Activated CD8-positive, alpha-beta memory T cell treated with anti-CD3 and anti-CD28 coated beads, Interleukin-2, amount 10 ng/mL, durations not matched to agents 7 days and 5 days (primary cell): ENCODE data around the gene NBDY. TPM values are rescaled to one million over a fixed set of nuclear protein-coding genes. Genes with fewer than 3 reads are reported as not detected.
A peak's percentile ranks its signal among the peaks of the same experiment; 100 is the strongest.
"Not testable (repeated sequence)": the region's sequence is repeated elsewhere in the genome, so short reads cannot be mapped to it uniquely, and the experiment has no call there.

Experiments used
- ATAC-seq: fragments of 150-1000 bp; cut with Tn5 transposase; one replicate; pipeline ENCODE4 v1.10.0; 2021; ENCODE audit warnings: moderate library complexity
- CTCF ChIA-PET: fragments of 350-600 bp; sonication (Branson Sonifier 250); formaldehyde crosslinking; loops from one replicate; lab custom pipeline; 2021; ENCODE audit warnings: antibody characterized with exemption; lab: Charles Lee
- DNase-seq: peaks from one replicate; pipeline ENCODE4 v3.0.0-alpha.2; 2020
- H3K27ac Mint-ChIP-seq: one replicate; pipeline ENCODE4 v1.8.0; 2021; ENCODE audit warnings: mild to moderate bottlenecking, mixed read lengths
- H3K27me3 Mint-ChIP-seq: one replicate; pipeline ENCODE4 v1.8.0; 2021; ENCODE audit warnings: mixed read lengths
- H3K36me3 Mint-ChIP-seq: one replicate; pipeline ENCODE4 v1.8.0; 2021; ENCODE audit warnings: mild to moderate bottlenecking, mixed read lengths
- H3K4me1 Mint-ChIP-seq: one replicate; pipeline ENCODE4 v1.8.0; 2021; ENCODE audit warnings: mixed read lengths
- H3K4me3 Mint-ChIP-seq: one replicate; pipeline ENCODE4 v1.8.0; 2021; ENCODE audit warnings: mild to moderate bottlenecking, moderate library complexity, mixed read lengths
- H3K9me3 Mint-ChIP-seq: one replicate; pipeline ENCODE4 v1.8.0; 2022; ENCODE audit warnings: low read depth, mixed read lengths
- total RNA-seq, 2 experiments: library from RNA; stranded (reverse); gene quantifications; one replicate each; pipeline ENCODE4 v1.2.3, GENCODE V29; 2021

NBDY gene
- total RNA-seq, 2 experiments from 2014 or later = 30.4 to 40.1 TPM

- no peak for ATAC-seq
- Mint-ChIP-seq H3K36me3 (peaks cover 2% of the 10 kb centered on the region), H3K4me1 (peaks cover 42% of the 10 kb centered on the region), H3K9me3 (no peaks in the 10 kb centered on the region), H3K27me3 (no peaks in the 10 kb centered on the region), H3K27ac (peak overlapping the region; percentile 94), H3K4me3 (no peak overlapping the region)
- no peak for DNase-seq
- CTCF ChIA-PET = no interaction called here
These were observed 37.7 kb downstream of the NBDY start for GRCh38 chrX:56766554-56767347.

- H3K4me3 Mint-ChIP-seq, CTCF ChIA-PET, H3K27me3 Mint-ChIP-seq, ATAC-seq, H3K9me3 Mint-ChIP-seq, DNase-seq, H3K27ac Mint-ChIP-seq, H3K36me3 Mint-ChIP-seq: not testable (repeated sequence)
- peaks cover 34% of the 10 kb centered on the region for H3K4me1 Mint-ChIP-seq
These were observed 38.5 kb downstream of the NBDY start for GRCh38 chrX:56767348-56768119.

GRCh38 chrX:56768120-56768660 lies 39.1 kb downstream of the NBDY start:
- H3K27ac Mint-ChIP-seq, H3K27me3 Mint-ChIP-seq, ATAC-seq, DNase-seq, H3K4me3 Mint-ChIP-seq, CTCF ChIA-PET, H3K9me3 Mint-ChIP-seq, H3K36me3 Mint-ChIP-seq: not testable (repeated sequence)
- H3K4me1 Mint-ChIP-seq = peaks cover 28% of the 10 kb centered on the region

- H3K27ac Mint-ChIP-seq, ATAC-seq, H3K9me3 Mint-ChIP-seq, H3K4me1 Mint-ChIP-seq, DNase-seq, CTCF ChIA-PET, H3K4me3 Mint-ChIP-seq, H3K36me3 Mint-ChIP-seq, H3K27me3 Mint-ChIP-seq: not testable (repeated sequence)
These were observed 43.9 kb downstream of the NBDY start for GRCh38 chrX:56772675-56773521.

GRCh38 chrX:56773522-56774060 lies 44.5 kb downstream of the NBDY start:
- H3K27ac Mint-ChIP-seq, H3K4me3 Mint-ChIP-seq, ATAC-seq, CTCF ChIA-PET, H3K9me3 Mint-ChIP-seq, H3K4me1 Mint-ChIP-seq, DNase-seq, H3K27me3 Mint-ChIP-seq, H3K36me3 Mint-ChIP-seq: not testable (repeated sequence)

GRCh38 chrX:56778099-56778923 lies 49.3 kb downstream of the NBDY start:
- CTCF ChIA-PET, H3K9me3 Mint-ChIP-seq, H3K27ac Mint-ChIP-seq, H3K36me3 Mint-ChIP-seq, H3K27me3 Mint-ChIP-seq, ATAC-seq, DNase-seq, H3K4me3 Mint-ChIP-seq, H3K4me1 Mint-ChIP-seq: not testable (repeated sequence)

GRCh38 chrX:56778924-56779468 lies 50.0 kb downstream of the NBDY start:
- ATAC-seq, H3K4me3 Mint-ChIP-seq, H3K36me3 Mint-ChIP-seq, CTCF ChIA-PET, H3K9me3 Mint-ChIP-seq, H3K4me1 Mint-ChIP-seq, H3K27me3 Mint-ChIP-seq, H3K27ac Mint-ChIP-seq, DNase-seq: not testable (repeated sequence)

GRCh38 chrX:56780681-56781649 lies 51.9 kb downstream of the NBDY start:
- CTCF ChIA-PET, DNase-seq, ATAC-seq, H3K27ac Mint-ChIP-seq, H3K9me3 Mint-ChIP-seq, H3K4me3 Mint-ChIP-seq, H3K27me3 Mint-ChIP-seq, H3K4me1 Mint-ChIP-seq, H3K36me3 Mint-ChIP-seq: not testable (repeated sequence)

- Mint-ChIP-seq H3K36me3 (peaks cover 8% of the 10 kb centered on the region), H3K4me1 (peaks cover 13% of the 10 kb centered on the region), H3K4me3 (no peak overlapping the region), H3K27me3 (no peaks in the 10 kb centered on the region), H3K9me3 (no peaks in the 10 kb centered on the region), H3K27ac (peak overlapping the region; percentile 72)
- no peak for ATAC-seq
- CTCF ChIA-PET = no interaction called here
- no peak for DNase-seq
These were observed 53.3 kb downstream of the NBDY start for GRCh38 chrX:56782352-56782751.

- H3K9me3 Mint-ChIP-seq = no peaks in the 10 kb centered on the region
- CTCF ChIA-PET = no interaction called here
- no peaks in the 10 kb centered on the region for H3K27me3 Mint-ChIP-seq
- no peak overlapping the region for H3K27ac Mint-ChIP-seq
- H3K4me1 Mint-ChIP-seq = peaks cover 13% of the 10 kb centered on the region
- no peak overlapping the region for H3K4me3 Mint-ChIP-seq
- DNase-seq (no peak), ATAC-seq (no peak)
- peaks cover 8% of the 10 kb centered on the region for H3K36me3 Mint-ChIP-seq
These were observed 53.9 kb downstream of the NBDY start for GRCh38 chrX:56782791-56783449.

GRCh38 chrX:56783450-56783831 lies 54.4 kb downstream of the NBDY start:
- CTCF ChIA-PET = no interaction called here
- Mint-ChIP-seq H3K4me3 (no peak overlapping the region), H3K27ac (no peak overlapping the region), H3K36me3 (peaks cover 8% of the 10 kb centered on the region), H3K9me3 (no peaks in the 10 kb centered on the region), H3K4me1 (peaks cover 13% of the 10 kb centered on the region), H3K27me3 (no peaks in the 10 kb centered on the region)
- no peak for DNase-seq
- ATAC-seq = no peak
